CD14-positive monocyte (primary cell): Measurements from ENCODE around the gene TBC1D22A. TPM values are rescaled to one million over a fixed set of nuclear protein-coding genes. Genes with fewer than 3 reads are reported as not detected.

Experiments used
- DNase-seq, 3 donors: peaks; one replicate each; pipeline ENCODE4 v3.0.0-alpha.2; 2011 to 2022
- H2AFZ ChIP-seq: 2 replicates; pipeline ENCODE4 v1.6.0; 2012; ENCODE audit warnings: mild to moderate bottlenecking, low read depth, low read length, inconsistent platforms; ENCODE audit not compliant: insufficient read depth, poor library complexity, severe bottlenecking
- H3K27ac ChIP-seq, 2 donors: 1 replicate in 1 of 2; 2 replicates in 1 of 2; pipeline ENCODE4 v1.5.1; 2012 to 2013; ENCODE audit warnings: low read length in 2 of 2, control low read depth in 1 of 2, inconsistent platforms in 1 of 2, low read depth in 1 of 2, mild to moderate bottlenecking in 1 of 2
- H3K27me3 ChIP-seq, 2 donors: one replicate each; pipeline versions ENCODE4 v1.6.0 to v1.6.1; 2011 to 2013; ENCODE audit warnings: low read length in 2 of 2; ENCODE audit not compliant: control insufficient read depth in 2 of 2, insufficient read depth in 2 of 2
- H3K36me3 ChIP-seq, 2 donors: replicated peaks in 1 of 2; 1 replicate in 1 of 2; 2 replicates in 1 of 2; pipeline versions ENCODE4 v1.5.1 to v1.6.1; 2012 to 2013; ENCODE audit warnings: low read length in 2 of 2, control low read depth in 1 of 2, inconsistent platforms in 1 of 2, mild to moderate bottlenecking in 1 of 2; ENCODE audit not compliant: insufficient read depth in 2 of 2, control insufficient read depth in 1 of 2
- H3K4me1 ChIP-seq, 2 donors: 1 replicate in 1 of 2; 2 replicates in 1 of 2; pipeline versions ENCODE4 v1.5.1 to v1.6.1; 2012 to 2013; ENCODE audit warnings: low read length in 2 of 2, control low read depth in 1 of 2, inconsistent platforms in 1 of 2, mild to moderate bottlenecking in 1 of 2, moderate library complexity in 1 of 2; ENCODE audit not compliant: insufficient read depth in 2 of 2, control insufficient read depth in 1 of 2
- H3K4me2 ChIP-seq: replicated peaks from 2 replicates; pipeline ENCODE3; 2012; ENCODE audit warnings: low read length, moderate library complexity, mild to moderate bottlenecking; ENCODE audit not compliant: poor library complexity, severe bottlenecking; ENCODE audit errors: extremely low read depth
- H3K4me3 ChIP-seq, 3 experiments: fragments of 200-600 bp in 1 of 3; sonication (generic) in 1 of 3; replicated peaks in 1 of 3; 1 replicate in 2 of 3; 2 replicates in 1 of 3; pipeline ENCODE4 v1.5.1; 2011 to 2013; ENCODE audit warnings: low read length in 3 of 3, mild to moderate bottlenecking in 3 of 3, control low read depth in 2 of 3, low read depth in 2 of 3, inconsistent platforms in 1 of 3, moderate library complexity in 1 of 3
- H3K79me2 ChIP-seq: 2 replicates; pipeline ENCODE4 v1.6.0; 2012; ENCODE audit warnings: mild to moderate bottlenecking, control low read depth, inconsistent platforms, low read length, moderate library complexity; ENCODE audit not compliant: insufficient read depth
- H3K9ac ChIP-seq: 2 replicates; pipeline ENCODE4 v1.6.0; 2017; ENCODE audit warnings: low read length, mild to moderate bottlenecking; ENCODE audit not compliant: insufficient read depth, poor library complexity, severe bottlenecking
- H3K9me3 ChIP-seq, 2 donors: replicated peaks in 1 of 2; 1 replicate in 1 of 2; 2 replicates in 1 of 2; pipeline versions ENCODE4 v1.5.1 to v1.6.1; 2012 to 2013; ENCODE audit warnings: low read length in 2 of 2, control low read depth in 1 of 2; ENCODE audit not compliant: control insufficient read depth in 1 of 2, insufficient read depth in 1 of 2
- H4K20me1 ChIP-seq: 2 replicates; pipeline ENCODE4 v1.6.0; 2012; ENCODE audit warnings: mild to moderate bottlenecking, low read length, control low read depth, moderate library complexity; ENCODE audit not compliant: insufficient read depth
- H3K27ac Mint-ChIP-seq, 7 donors: one replicate each; pipeline ENCODE4 v1.8.0; 2020; ENCODE audit warnings: mild to moderate bottlenecking in 7 of 7, mixed read lengths in 7 of 7, moderate library complexity in 6 of 7, inconsistent platforms in 2 of 7
- H3K27me3 Mint-ChIP-seq, 3 donors: one replicate each; pipeline ENCODE4 v1.8.0; 2021 to 2022; ENCODE audit warnings: low read depth in 3 of 3, mild to moderate bottlenecking in 3 of 3, mixed read lengths in 3 of 3, moderate library complexity in 3 of 3, inconsistent platforms in 1 of 3
- H3K36me3 Mint-ChIP-seq, 2 donors: one replicate each; pipeline ENCODE4 v1.8.0; 2020; ENCODE audit warnings: mixed read lengths in 2 of 2, inconsistent platforms in 1 of 2, mild to moderate bottlenecking in 1 of 2
- H3K4me1 Mint-ChIP-seq: one replicate; pipeline ENCODE4 v1.8.0; 2020; ENCODE audit warnings: mild to moderate bottlenecking, mixed read lengths
- H3K4me3 Mint-ChIP-seq, 2 donors: one replicate each; pipeline ENCODE4 v1.8.0; 2020; ENCODE audit warnings: mild to moderate bottlenecking in 2 of 2, mixed read lengths in 2 of 2, moderate library complexity in 1 of 2
- H3K9me3 Mint-ChIP-seq, 7 donors: one replicate each; pipeline ENCODE4 v1.8.0; 2020 to 2022; ENCODE audit warnings: mixed read lengths in 7 of 7, mild to moderate bottlenecking in 6 of 7, moderate library complexity in 6 of 7, inconsistent platforms in 2 of 7
- WGBS: methylation state at CpG from one replicate; pipeline ENCODE4 v1.1.5; 2013; ENCODE audit warnings: missing lambda C conversion rate; ENCODE audit not compliant: insufficient coverage; 5-methylcytosine and 5-hydroxymethylcytosine counted together
- intact Hi-C, 2 donors: fragments of 100-400 bp; cut with micrococcal nuclease; formaldehyde crosslinking; loops; one replicate each; pipeline versions ENCODE4 v1.15.0 to v1.15.1; 2023
- polyA plus RNA-seq, 3 donors: library from polyadenylated mRNA; depleted of rRNA in 1 of 3; unstranded in 2 of 3; stranded (reverse) in 1 of 3; fragments of 300-500 nt in 2 of 3; fragments of >200 nt in 1 of 3; fragmentation: Illumina TruSeq in 2 of 3; gene quantifications; 1 replicate in 2 of 3; 2 replicates in 1 of 3; pipeline ENCODE4 v1.2.3, GENCODE V29; 2012 to 2021
- TF ChIP-seq, protein P1 (sequence below): fragments of 200-600 bp; IDR thresholded peaks from one replicate; pipeline ENCODE4 v1.8.0; 2022; ENCODE audit warnings: antibody characterized with exemption, mild to moderate bottlenecking

TBC1D22A gene
- polyA plus RNA-seq, 3 donors, result 25.9 to 36.2 (median 29.5) TPM

DNA sequence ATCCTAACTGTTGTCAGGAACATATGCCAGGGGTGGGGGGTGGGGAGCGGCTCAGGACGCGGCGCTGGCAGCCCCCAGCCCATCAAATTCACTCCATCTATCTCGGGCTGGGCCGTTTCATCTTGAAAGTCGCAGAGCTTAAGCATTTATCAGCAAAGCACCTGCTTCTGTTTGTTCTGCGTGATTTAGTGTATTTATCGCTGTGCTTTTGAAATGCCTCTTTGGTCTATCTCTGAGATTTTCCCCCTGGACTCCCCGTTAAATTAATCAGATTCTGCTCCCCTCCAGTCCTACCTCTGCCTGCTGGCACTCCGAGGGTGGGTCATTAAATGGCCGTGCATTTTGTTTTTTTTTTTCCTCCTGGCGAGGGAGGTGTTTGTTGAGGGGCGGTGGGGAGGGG lies 446.2 kb downstream of the TBC1D22A start:
- peaks cover 0 to 8% of the 10 kb centered on the region in 2 donors for H3K9me3 ChIP-seq
- H3K4me3 Mint-ChIP-seq, result no peak overlapping the region
- no peak overlapping the region for H3K4me2 ChIP-seq
- peaks cover 0 to 10% (median 3%) of the 10 kb centered on the region in 7 donors for H3K9me3 Mint-ChIP-seq
- no peaks in the 10 kb centered on the region for H3K79me2 ChIP-seq
- no peaks in the 10 kb centered on the region for H3K36me3 ChIP-seq
- peaks cover 1 to 4% (median 3%) of the 10 kb centered on the region in 3 donors for H3K27me3 Mint-ChIP-seq
- no peak overlapping the region for H3K4me3 ChIP-seq
- H3K36me3 Mint-ChIP-seq, result no peaks in the 10 kb centered on the region
- H3K27me3 ChIP-seq, result no peaks in the 10 kb centered on the region
- intact Hi-C loops, result no loop called here
- H3K4me1 ChIP-seq, result no peaks in the 10 kb centered on the region
- H3K27ac ChIP-seq, result no peak overlapping the region
- H3K4me1 Mint-ChIP-seq, result no peaks in the 10 kb centered on the region
- no peaks in the 10 kb centered on the region for H4K20me1 ChIP-seq
- no peak overlapping the region for H2AFZ ChIP-seq
- H3K9ac ChIP-seq, result no peak overlapping the region
- H3K27ac Mint-ChIP-seq, result no peak overlapping the region
- 100% methylated on average over 5 of the region's 14 CpGs for WGBS
- no peak for DNase-seq
- TF ChIP-seq, protein P1, sequence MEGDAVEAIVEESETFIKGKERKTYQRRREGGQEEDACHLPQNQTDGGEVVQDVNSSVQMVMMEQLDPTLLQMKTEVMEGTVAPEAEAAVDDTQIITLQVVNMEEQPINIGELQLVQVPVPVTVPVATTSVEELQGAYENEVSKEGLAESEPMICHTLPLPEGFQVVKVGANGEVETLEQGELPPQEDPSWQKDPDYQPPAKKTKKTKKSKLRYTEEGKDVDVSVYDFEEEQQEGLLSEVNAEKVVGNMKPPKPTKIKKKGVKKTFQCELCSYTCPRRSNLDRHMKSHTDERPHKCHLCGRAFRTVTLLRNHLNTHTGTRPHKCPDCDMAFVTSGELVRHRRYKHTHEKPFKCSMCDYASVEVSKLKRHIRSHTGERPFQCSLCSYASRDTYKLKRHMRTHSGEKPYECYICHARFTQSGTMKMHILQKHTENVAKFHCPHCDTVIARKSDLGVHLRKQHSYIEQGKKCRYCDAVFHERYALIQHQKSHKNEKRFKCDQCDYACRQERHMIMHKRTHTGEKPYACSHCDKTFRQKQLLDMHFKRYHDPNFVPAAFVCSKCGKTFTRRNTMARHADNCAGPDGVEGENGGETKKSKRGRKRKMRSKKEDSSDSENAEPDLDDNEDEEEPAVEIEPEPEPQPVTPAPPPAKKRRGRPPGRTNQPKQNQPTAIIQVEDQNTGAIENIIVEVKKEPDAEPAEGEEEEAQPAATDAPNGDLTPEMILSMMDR, result no peak

DNA sequence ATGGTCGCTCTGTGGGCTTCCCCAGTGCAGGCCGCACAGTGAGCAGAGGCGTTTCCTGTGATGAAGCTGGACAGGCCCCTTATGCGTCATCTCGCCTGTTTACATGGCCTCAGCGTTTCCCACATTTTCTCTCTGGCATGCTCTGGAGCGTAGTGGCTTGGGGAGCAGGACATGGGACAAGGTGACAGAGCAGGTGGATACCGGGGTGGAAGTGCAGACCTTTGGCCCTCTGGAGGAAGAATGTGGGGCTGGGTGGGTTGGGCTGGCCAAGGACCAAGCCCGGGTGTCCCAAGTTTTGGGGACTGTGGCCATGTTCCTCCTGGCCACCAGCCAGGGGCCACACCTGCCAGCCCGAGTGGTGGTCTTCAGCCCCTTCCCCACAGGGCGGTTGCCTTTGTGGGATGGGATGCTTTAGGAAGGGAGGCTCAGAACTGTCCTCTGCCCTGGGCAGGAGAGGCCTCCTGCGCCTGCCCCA lies 446.6 kb downstream of the TBC1D22A start:
- Histone ChIP-seq H3K27me3 (no peaks in the 10 kb centered on the region), H3K27ac (no peak overlapping the region), H3K4me2 (no peak overlapping the region), H3K9me3 (peaks cover 0 to 8% of the 10 kb centered on the region in 2 donors), H3K4me1 (no peaks in the 10 kb centered on the region), H3K9ac (no peak overlapping the region), H3K36me3 (no peaks in the 10 kb centered on the region), H3K79me2 (no peaks in the 10 kb centered on the region), H2AFZ (no peak overlapping the region), H4K20me1 (no peaks in the 10 kb centered on the region), H3K4me3 (no peak overlapping the region)
- intact Hi-C loops, result no loop called here
- H3K27me3 Mint-ChIP-seq, result peaks cover 1 to 4% (median 3%) of the 10 kb centered on the region in 3 donors
- H3K4me3 Mint-ChIP-seq, result no peak overlapping the region
- no peaks in the 10 kb centered on the region for H3K4me1 Mint-ChIP-seq
- H3K9me3 Mint-ChIP-seq, result peaks cover 0 to 10% (median 3%) of the 10 kb centered on the region in 7 donors
- DNase-seq, result no peak
- TF ChIP-seq, protein P1, result no peak
- no peaks in the 10 kb centered on the region for H3K36me3 Mint-ChIP-seq
- H3K27ac Mint-ChIP-seq, result no peak overlapping the region
- WGBS, result 96% methylated on average over 9 of the region's 12 CpGs
